ENCODE measurements around the gene TMEM250.

DNA sequence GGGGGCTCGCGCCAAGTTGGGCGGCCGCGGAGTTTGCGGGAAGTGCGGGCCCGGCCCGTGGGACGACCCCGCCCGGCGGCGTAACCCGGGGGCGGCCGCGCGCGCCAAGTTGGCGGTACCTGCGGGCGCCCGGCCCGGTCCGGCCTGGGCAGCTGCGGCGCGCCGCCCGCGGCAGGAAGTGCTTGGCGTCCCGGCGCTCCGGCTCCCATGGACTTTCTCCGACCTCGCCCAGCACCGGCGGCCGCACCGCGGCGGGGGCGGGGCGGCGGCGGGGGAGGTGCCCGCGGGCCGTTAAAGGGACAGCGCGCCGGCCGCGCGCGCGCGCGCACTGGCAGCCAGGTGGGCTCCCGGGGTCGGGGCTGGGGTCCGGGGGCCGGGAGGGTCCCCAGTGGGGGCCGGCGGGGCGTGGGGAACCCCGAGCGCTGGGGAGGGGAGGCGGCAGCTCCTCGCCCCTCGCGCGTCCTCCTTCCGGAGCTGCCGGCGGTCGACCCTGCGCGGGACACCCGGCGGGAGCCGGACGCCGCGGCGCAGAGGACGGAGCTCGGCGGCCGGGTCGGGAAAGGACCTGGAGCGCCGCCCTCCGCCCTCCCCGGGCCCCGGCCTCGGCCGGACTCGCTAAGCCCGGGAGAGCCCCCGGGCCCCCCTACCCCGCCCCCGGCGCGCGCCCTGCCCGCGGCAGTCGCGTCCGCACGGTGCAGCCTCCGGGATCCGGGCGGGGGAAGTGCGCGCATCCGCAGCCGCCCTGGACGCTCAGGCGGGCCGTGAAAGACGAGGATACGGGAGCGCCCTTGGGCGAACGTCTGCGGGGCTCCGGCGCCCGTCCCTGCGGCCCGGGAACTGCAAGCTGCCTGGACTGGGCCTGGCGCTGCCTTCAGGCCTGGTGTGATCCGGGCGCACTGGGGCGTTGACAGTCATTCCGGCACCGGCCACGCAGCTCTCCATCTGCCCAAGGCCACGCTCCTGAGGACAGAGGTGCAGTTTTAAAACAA is 23.3 kb downstream of the TMEM250 start, which contains the start of gene NACC2:
- TF ChIP-seq, protein P1, sequence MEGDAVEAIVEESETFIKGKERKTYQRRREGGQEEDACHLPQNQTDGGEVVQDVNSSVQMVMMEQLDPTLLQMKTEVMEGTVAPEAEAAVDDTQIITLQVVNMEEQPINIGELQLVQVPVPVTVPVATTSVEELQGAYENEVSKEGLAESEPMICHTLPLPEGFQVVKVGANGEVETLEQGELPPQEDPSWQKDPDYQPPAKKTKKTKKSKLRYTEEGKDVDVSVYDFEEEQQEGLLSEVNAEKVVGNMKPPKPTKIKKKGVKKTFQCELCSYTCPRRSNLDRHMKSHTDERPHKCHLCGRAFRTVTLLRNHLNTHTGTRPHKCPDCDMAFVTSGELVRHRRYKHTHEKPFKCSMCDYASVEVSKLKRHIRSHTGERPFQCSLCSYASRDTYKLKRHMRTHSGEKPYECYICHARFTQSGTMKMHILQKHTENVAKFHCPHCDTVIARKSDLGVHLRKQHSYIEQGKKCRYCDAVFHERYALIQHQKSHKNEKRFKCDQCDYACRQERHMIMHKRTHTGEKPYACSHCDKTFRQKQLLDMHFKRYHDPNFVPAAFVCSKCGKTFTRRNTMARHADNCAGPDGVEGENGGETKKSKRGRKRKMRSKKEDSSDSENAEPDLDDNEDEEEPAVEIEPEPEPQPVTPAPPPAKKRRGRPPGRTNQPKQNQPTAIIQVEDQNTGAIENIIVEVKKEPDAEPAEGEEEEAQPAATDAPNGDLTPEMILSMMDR (IDR thresholded peaks at IDR 0.05; ENCODE audit: low read depth, low read length, missing input control), result no peak
- TF ChIP-seq FOXA1 (IDR thresholded peaks at IDR 0.05), result no peak
- no peak for TF ChIP-seq YY1 (IDR thresholded peaks at IDR 0.05)
- TF ChIP-seq, protein P2, sequence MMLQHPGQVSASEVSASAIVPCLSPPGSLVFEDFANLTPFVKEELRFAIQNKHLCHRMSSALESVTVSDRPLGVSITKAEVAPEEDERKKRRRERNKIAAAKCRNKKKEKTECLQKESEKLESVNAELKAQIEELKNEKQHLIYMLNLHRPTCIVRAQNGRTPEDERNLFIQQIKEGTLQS (IDR thresholded peaks at IDR 0.05), result no peak
- no peak for TF ChIP-seq EGR1 (IDR thresholded peaks at IDR 0.05; ENCODE audit: low read depth in 2 of 2)
- no peak for TF ChIP-seq JUND (IDR thresholded peaks at IDR 0.05)
- TF ChIP-seq TAF1 (conservative IDR thresholded peaks at IDR 0.05), result no peak
- TF ChIP-seq, protein P3, sequence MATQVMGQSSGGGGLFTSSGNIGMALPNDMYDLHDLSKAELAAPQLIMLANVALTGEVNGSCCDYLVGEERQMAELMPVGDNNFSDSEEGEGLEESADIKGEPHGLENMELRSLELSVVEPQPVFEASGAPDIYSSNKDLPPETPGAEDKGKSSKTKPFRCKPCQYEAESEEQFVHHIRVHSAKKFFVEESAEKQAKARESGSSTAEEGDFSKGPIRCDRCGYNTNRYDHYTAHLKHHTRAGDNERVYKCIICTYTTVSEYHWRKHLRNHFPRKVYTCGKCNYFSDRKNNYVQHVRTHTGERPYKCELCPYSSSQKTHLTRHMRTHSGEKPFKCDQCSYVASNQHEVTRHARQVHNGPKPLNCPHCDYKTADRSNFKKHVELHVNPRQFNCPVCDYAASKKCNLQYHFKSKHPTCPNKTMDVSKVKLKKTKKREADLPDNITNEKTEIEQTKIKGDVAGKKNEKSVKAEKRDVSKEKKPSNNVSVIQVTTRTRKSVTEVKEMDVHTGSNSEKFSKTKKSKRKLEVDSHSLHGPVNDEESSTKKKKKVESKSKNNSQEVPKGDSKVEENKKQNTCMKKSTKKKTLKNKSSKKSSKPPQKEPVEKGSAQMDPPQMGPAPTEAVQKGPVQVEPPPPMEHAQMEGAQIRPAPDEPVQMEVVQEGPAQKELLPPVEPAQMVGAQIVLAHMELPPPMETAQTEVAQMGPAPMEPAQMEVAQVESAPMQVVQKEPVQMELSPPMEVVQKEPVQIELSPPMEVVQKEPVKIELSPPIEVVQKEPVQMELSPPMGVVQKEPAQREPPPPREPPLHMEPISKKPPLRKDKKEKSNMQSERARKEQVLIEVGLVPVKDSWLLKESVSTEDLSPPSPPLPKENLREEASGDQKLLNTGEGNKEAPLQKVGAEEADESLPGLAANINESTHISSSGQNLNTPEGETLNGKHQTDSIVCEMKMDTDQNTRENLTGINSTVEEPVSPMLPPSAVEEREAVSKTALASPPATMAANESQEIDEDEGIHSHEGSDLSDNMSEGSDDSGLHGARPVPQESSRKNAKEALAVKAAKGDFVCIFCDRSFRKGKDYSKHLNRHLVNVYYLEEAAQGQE (IDR thresholded peaks at IDR 0.05), result no peak
- TF ChIP-seq NR2F2 (IDR thresholded peaks at IDR 0.05), result no peak
- no peak for TF ChIP-seq HNF4A (conservative IDR thresholded peaks at IDR 0.05)
- TF ChIP-seq, protein P4, sequence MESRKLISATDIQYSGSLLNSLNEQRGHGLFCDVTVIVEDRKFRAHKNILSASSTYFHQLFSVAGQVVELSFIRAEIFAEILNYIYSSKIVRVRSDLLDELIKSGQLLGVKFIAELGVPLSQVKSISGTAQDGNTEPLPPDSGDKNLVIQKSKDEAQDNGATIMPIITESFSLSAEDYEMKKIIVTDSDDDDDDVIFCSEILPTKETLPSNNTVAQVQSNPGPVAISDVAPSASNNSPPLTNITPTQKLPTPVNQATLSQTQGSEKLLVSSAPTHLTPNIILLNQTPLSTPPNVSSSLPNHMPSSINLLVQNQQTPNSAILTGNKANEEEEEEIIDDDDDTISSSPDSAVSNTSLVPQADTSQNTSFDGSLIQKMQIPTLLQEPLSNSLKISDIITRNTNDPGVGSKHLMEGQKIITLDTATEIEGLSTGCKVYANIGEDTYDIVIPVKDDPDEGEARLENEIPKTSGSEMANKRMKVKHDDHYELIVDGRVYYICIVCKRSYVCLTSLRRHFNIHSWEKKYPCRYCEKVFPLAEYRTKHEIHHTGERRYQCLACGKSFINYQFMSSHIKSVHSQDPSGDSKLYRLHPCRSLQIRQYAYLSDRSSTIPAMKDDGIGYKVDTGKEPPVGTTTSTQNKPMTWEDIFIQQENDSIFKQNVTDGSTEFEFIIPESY (IDR thresholded peaks at IDR 0.05), result no peak
- TF ChIP-seq, protein P5, sequence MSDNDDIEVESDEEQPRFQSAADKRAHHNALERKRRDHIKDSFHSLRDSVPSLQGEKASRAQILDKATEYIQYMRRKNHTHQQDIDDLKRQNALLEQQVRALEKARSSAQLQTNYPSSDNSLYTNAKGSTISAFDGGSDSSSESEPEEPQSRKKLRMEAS (IDR thresholded peaks at IDR 0.05), result no peak

Measured in liver (tissue), 3 donors.